Sigmoid colon (tissue), 7 donors: ENCODE measurements around the gene ZNF568. TPM values are rescaled to one million over a fixed set of nuclear protein-coding genes. Genes with fewer than 3 reads are reported as not detected.
A peak's percentile ranks its signal among the peaks of the same experiment; 100 is the strongest.

ENCODE experiments used
- DNase-seq: peaks from one replicate; pipeline ENCODE4 v3.0.0-alpha.2; 2019
- H3K27ac ChIP-seq, 4 donors: fragments of 200-600 bp; sonication (generic); one replicate each; pipeline ENCODE4 v1.5.1; 2016 to 2019; ENCODE audit warnings: mild to moderate bottlenecking in 1 of 4
- H3K27me3 ChIP-seq, 3 donors: fragments of 200-600 bp; sonication (generic); one replicate each; pipeline ENCODE4 v1.5.1; 2019; ENCODE audit warnings: mild to moderate bottlenecking in 1 of 3
- H3K36me3 ChIP-seq, 4 donors: fragments of 200-600 bp; sonication (generic); one replicate each; pipeline ENCODE4 v1.5.1; 2016 to 2019
- H3K4me1 ChIP-seq, 4 donors: fragments of 200-600 bp; sonication (generic); one replicate each; pipeline ENCODE4 v1.5.1; 2017 to 2019
- H3K4me3 ChIP-seq, 4 donors: fragments of 200-600 bp; sonication (generic); one replicate each; pipeline ENCODE4 v1.5.1; 2017 to 2019; ENCODE audit warnings: mild to moderate bottlenecking in 2 of 4, moderate library complexity in 1 of 4
- H3K9me3 ChIP-seq, 4 donors: fragments of 200-600 bp in 3 of 4; sonication (generic) in 3 of 4; one replicate each; pipeline versions ENCODE4 v1.5.1 to v1.6.1; 2013 to 2019
- EP300 ChIP-seq, 4 donors: sonication (generic); formaldehyde crosslinking; IDR thresholded peaks; one replicate each; pipeline ENCODE4 v1.6.1; 2017; ENCODE audit warnings: antibody characterized with exemption in 4 of 4
- POLR2A ChIP-seq, 2 donors: fragments of 450-650 bp; IDR thresholded peaks; one replicate each; pipeline ENCODE4 v1.6.1; 2016; ENCODE audit warnings: antibody characterized with exemption in 2 of 2, mild to moderate bottlenecking in 2 of 2, moderate library complexity in 2 of 2
- POLR2AphosphoS5 ChIP-seq, 4 donors: sonication (generic); formaldehyde crosslinking; IDR thresholded peaks; one replicate each; pipeline ENCODE4 v1.6.1; 2017; ENCODE audit warnings: antibody characterized with exemption in 4 of 4
- WGBS, 2 donors: extraction: QIAGEN DNeasy Blood & Tissue Kit; methylation state at CpG; one replicate each; pipeline ENCODE4 v1.1.7; 2013; 5-methylcytosine and 5-hydroxymethylcytosine counted together
- intact Hi-C: fragments of 100-400 bp; cut with DNase I; formaldehyde crosslinking; loops from one replicate; pipeline ENCODE4 v1.15.1; 2023
- polyA plus RNA-seq, 3 donors: library from polyadenylated mRNA; stranded (reverse); fragments of 200-250 nt; gene quantifications; one replicate each; pipeline ENCODE4 v1.2.3, GENCODE V29; 2013
- total RNA-seq, 4 donors: library from RNA; depleted of rRNA; stranded (reverse); fragments of >200 nt; gene quantifications; one replicate each; pipeline ENCODE4 v1.1.0, GENCODE V29; 2016
- TF ChIP-seq, protein P1 (sequence below), 4 experiments: fragments of 450-650 bp in 3 of 4; fragments of 200-600 bp in 1 of 4; IDR thresholded peaks; one replicate each; pipeline ENCODE4 v1.5.1; 2016 to 2019; ENCODE audit warnings: antibody characterized with exemption in 4 of 4, mild to moderate bottlenecking in 3 of 4, moderate library complexity in 2 of 4
- donor health status: healthy with polysubstance abuse.
- donor health status: Bipolar disorder and iron deficiency.
- donor health status: healthy.

ZNF568 gene
- total and polyA plus RNA-seq, 7 donors: 0.60 to 18.9 (median 8.7) TPM

DNA sequence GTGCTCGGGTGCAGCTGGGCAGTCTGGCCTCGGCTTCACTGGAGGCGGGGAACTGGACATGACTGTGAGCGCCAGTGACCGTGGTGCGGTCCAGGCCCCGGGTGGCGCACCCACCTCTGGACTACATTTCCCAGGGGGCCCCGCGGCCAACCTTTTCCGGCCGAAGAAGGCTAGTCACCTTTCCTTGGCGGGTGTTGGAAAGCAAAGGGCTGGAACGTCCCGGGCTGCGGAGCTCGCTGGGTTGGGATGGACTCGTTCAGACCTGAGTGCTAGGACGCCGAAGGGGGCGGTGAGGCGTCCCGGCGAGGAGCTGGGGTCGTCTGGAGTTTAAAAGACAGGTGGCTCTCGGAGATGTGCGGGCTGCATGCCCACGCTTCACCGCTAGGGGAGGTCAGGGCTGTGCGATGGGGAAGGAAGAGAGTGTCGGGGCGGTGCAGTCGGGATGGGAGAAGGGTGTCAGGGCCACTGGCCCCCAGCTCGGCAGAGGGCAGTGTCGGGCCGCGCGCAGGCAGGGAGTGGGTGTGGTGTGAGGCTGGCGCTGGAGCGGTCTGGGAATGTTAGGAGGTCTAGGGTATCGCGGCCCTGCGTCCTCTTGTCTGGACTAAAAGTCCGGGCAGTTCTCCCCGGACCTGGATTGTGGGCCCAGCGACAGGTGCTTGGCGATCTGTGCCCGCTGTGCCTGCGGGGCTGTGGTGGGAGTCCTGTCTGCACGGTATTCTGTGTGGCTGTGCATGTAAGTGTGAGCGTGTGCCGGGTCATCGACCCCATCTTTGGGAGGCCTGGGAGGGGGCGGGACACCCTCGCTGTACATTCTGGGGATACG, 57.1 kb downstream of the ZNF568 start:
- H3K36me3 ChIP-seq: peaks cover 0 to 11% (median 0%) of the 10 kb centered on the region in 4 donors
- 1 to 2% methylated on average over 56 of the region's 56 CpGs for WGBS, 2 donors
- TF ChIP-seq, protein P1, sequence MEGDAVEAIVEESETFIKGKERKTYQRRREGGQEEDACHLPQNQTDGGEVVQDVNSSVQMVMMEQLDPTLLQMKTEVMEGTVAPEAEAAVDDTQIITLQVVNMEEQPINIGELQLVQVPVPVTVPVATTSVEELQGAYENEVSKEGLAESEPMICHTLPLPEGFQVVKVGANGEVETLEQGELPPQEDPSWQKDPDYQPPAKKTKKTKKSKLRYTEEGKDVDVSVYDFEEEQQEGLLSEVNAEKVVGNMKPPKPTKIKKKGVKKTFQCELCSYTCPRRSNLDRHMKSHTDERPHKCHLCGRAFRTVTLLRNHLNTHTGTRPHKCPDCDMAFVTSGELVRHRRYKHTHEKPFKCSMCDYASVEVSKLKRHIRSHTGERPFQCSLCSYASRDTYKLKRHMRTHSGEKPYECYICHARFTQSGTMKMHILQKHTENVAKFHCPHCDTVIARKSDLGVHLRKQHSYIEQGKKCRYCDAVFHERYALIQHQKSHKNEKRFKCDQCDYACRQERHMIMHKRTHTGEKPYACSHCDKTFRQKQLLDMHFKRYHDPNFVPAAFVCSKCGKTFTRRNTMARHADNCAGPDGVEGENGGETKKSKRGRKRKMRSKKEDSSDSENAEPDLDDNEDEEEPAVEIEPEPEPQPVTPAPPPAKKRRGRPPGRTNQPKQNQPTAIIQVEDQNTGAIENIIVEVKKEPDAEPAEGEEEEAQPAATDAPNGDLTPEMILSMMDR (IDR thresholded peaks at IDR 0.05): peak; percentile 95 to 99 (median 98)
- TF ChIP-seq POLR2AphosphoS5 (IDR thresholded peaks at IDR 0.05) (peak in 3 of 4 donors; percentile 30 to 50 (median 44)), EP300 (IDR thresholded peaks at IDR 0.05) (no peak), POLR2A (IDR thresholded peaks at IDR 0.05) (no peak)
- H3K4me3 ChIP-seq: peak overlapping the region; percentile 56 to 74 (median 64)
- intact Hi-C loops: loop anchor here (2.0 to 5.0 kb wide), 3 partner anchors 56 to 494 kb away; partner anchors contain the start of genes ZNF527, ZNF568, ZNF569 and ZNF570
- no peaks in the 10 kb centered on the region for H3K27me3 ChIP-seq
- peaks cover 0 to 16% (median 14%) of the 10 kb centered on the region in 4 donors for H3K4me1 ChIP-seq
- DNase-seq: peak; percentile 92
- peak overlapping the region; percentile 80 to 88 (median 86) for H3K27ac ChIP-seq
- no peaks in the 10 kb centered on the region for H3K9me3 ChIP-seq

DNA sequence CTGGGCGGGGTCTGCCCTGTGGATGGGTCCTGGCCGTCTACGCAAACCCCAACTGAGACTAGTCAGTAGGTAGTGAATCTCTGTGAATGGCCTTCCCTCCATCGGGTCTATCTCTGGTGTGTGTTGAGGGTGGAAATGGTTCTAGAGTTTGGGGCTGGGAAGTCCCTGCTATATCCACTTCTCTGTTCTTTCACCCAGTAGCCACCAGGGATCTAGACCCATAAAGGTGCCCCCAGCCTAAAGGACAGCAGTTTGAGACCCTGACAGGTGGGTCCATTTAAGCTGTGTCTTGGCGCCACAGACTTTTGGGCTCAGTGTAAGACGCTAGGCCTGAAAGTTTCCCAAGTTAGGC, 57.7 kb downstream of the ZNF568 start:
- TF ChIP-seq POLR2A (IDR thresholded peaks at IDR 0.05) (no peak), EP300 (IDR thresholded peaks at IDR 0.05) (no peak), POLR2AphosphoS5 (IDR thresholded peaks at IDR 0.05) (no peak)
- TF ChIP-seq, protein P1 (IDR thresholded peaks at IDR 0.05): no peak
- 49 to 51% methylated on average over 6 of the region's 6 CpGs for WGBS, 2 donors
- Histone ChIP-seq H3K27ac (peak overlapping the region; percentile 80 to 88 (median 86)), H3K4me3 (peak overlapping the region; percentile 56 to 74 (median 64)), H3K9me3 (peaks cover 0 to 2% (median 0%) of the 10 kb centered on the region in 4 donors), H3K36me3 (peaks cover 0 to 15% (median 0%) of the 10 kb centered on the region in 4 donors), H3K27me3 (no peaks in the 10 kb centered on the region), H3K4me1 (peaks cover 0 to 16% (median 14%) of the 10 kb centered on the region in 4 donors)
- DNase-seq: no peak
- intact Hi-C loops: loop anchor here (2.0 to 5.0 kb wide), 3 partner anchors 57 to 493 kb away; partner anchors contain the start of genes ZNF527, ZNF568, ZNF569 and ZNF570

DNA sequence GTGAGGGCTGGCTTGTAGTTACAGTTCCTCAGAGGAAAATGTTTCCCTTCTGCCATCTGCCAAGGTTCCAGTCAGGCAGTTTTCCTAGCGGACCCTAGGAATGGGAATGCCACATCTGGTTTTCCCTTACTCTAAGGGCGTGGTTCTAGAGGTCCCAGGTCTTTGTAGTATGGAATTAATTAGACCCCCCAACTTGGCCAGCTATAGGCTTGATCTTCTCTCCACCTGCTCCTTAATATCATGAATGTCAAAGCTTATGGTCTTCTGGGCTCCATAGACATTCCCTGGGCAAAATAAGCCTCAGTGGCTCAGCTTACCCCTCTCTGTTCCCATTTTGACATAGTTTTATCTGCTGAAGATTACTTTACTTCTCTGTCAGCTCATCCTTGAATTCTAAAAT, 70.0 kb downstream of the ZNF568 start:
- no peak for TF ChIP-seq POLR2A (IDR thresholded peaks at IDR 0.05)
- no peak for TF ChIP-seq POLR2AphosphoS5 (IDR thresholded peaks at IDR 0.05)
- TF ChIP-seq, protein P1 (IDR thresholded peaks at IDR 0.05): no peak
- TF ChIP-seq EP300 (IDR thresholded peaks at IDR 0.05): no peak
- DNase-seq: no peak
- Histone ChIP-seq H3K27me3 (no peaks in the 10 kb centered on the region), H3K4me3 (no peak overlapping the region), H3K9me3 (peaks cover 0 to 21% (median 2%) of the 10 kb centered on the region in 4 donors), H3K36me3 (peaks cover 0 to 28% (median 4%) of the 10 kb centered on the region in 4 donors), H3K27ac (no peak overlapping the region), H3K4me1 (no peaks in the 10 kb centered on the region)
- WGBS, 2 donors: 69 to 73% methylated on average over 2 of the region's 2 CpGs
- intact Hi-C loops: no loop called here

DNA sequence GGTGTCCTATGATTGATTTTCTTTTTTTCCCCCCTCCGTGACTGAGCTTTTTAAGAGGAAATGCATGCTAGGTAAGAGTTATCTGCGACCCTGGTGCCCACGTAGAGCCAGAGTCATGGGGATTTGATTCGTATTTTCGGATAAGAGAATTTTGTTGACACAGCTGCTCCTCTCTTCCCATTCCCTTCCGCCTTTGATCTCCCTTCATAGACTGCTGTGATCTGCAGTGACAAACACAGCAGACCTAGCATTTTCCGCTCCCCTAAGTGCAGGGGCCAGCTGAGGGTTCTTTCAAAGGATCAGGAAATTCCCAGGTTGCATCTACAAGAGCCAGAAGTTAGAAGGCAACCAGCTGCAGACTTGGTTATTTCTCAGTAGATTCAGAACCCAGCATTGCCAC, 70.5 kb downstream of the ZNF568 start:
- intact Hi-C loops: no loop called here
- WGBS, 2 donors: 79 to 81% methylated on average over 7 of the region's 7 CpGs
- TF ChIP-seq, protein P1 (IDR thresholded peaks at IDR 0.05): no peak
- TF ChIP-seq POLR2A (IDR thresholded peaks at IDR 0.05) (no peak), EP300 (IDR thresholded peaks at IDR 0.05) (no peak), POLR2AphosphoS5 (IDR thresholded peaks at IDR 0.05) (no peak)
- Histone ChIP-seq H3K9me3 (peaks cover 0 to 21% (median 2%) of the 10 kb centered on the region in 4 donors), H3K36me3 (peaks cover 0 to 28% (median 4%) of the 10 kb centered on the region in 4 donors), H3K27ac (no peak overlapping the region), H3K27me3 (no peaks in the 10 kb centered on the region), H3K4me3 (no peak overlapping the region), H3K4me1 (no peaks in the 10 kb centered on the region)
- no peak for DNase-seq
